Naive thymus-derived CD4-positive, alpha-beta T cell (primary cell): ENCODE data around the gene STPG1. TPM values are rescaled to one million over a fixed set of nuclear protein-coding genes. Genes with fewer than 3 reads are reported as not detected.
A peak's percentile ranks its signal among the peaks of the same experiment; 100 is the strongest.

Experiments used
- ATAC-seq: fragments of 150-1000 bp; cut with Tn5 transposase; 2 replicates; pipeline ENCODE4 v1.10.0; 2021; ENCODE audit warnings: mild to moderate bottlenecking, moderate library complexity
- CTCF ChIA-PET: fragments of 350-600 bp; sonication (Branson Sonifier 250); formaldehyde crosslinking; loops from one replicate; lab custom pipeline; 2021; ENCODE audit warnings: antibody characterized with exemption; lab: Charles Lee
- POLR2A ChIA-PET: fragments of 350-600 bp; sonication (Branson Sonifier 250); formaldehyde crosslinking; loops from one replicate; lab custom pipeline; 2021; ENCODE audit warnings: antibody characterized with exemption, inconsistent platforms; lab: Charles Lee
- DNase-seq, 9 donors: peaks; one replicate each; pipeline versions ENCODE4 v3.0.0 to v3.0.0-alpha.2; 2020 to 2022; ENCODE audit warnings: mixed read lengths in 1 of 9
- H3K27ac ChIP-seq: one replicate; pipeline ENCODE4 v1.7.0; 2013; ENCODE audit warnings: mild to moderate bottlenecking, low read depth, low read length, moderate library complexity
- H3K27me3 ChIP-seq, 2 donors: one replicate each; pipeline ENCODE4 v1.7.0; 2013; ENCODE audit warnings: low read length in 2 of 2, mild to moderate bottlenecking in 2 of 2, moderate library complexity in 2 of 2; ENCODE audit not compliant: control insufficient read depth in 2 of 2, insufficient read depth in 2 of 2
- H3K36me3 ChIP-seq, 3 experiments: 1 replicate in 2 of 3; 2 replicates in 1 of 3; pipeline ENCODE4 v1.7.0; 2013; ENCODE audit warnings: low read length in 3 of 3, mild to moderate bottlenecking in 3 of 3, moderate library complexity in 1 of 3; ENCODE audit not compliant: insufficient read depth in 3 of 3, control insufficient read depth in 2 of 3
- H3K4me1 ChIP-seq, 2 donors: one replicate each; pipeline ENCODE4 v1.7.0; 2013; ENCODE audit warnings: low read length in 2 of 2, mild to moderate bottlenecking in 2 of 2, moderate library complexity in 1 of 2; ENCODE audit not compliant: control insufficient read depth in 2 of 2, insufficient read depth in 2 of 2
- H3K4me3 ChIP-seq: 2 replicates; pipeline ENCODE4 v1.7.0; 2013; ENCODE audit warnings: mild to moderate bottlenecking, low read length
- H3K9me3 ChIP-seq, 3 experiments: 1 replicate in 2 of 3; 2 replicates in 1 of 3; pipeline ENCODE4 v1.7.0; 2013; ENCODE audit warnings: low read length in 3 of 3; ENCODE audit not compliant: control insufficient read depth in 2 of 3
- H3K27ac Mint-ChIP-seq, 9 donors: one replicate each; pipeline ENCODE4 v1.8.0; 2020 to 2022; ENCODE audit warnings: mixed read lengths in 9 of 9, mild to moderate bottlenecking in 8 of 9, moderate library complexity in 5 of 9, inconsistent platforms in 2 of 9
- H3K27me3 Mint-ChIP-seq, 5 donors: one replicate each; pipeline ENCODE4 v1.8.0; 2021 to 2022; ENCODE audit warnings: mixed read lengths in 5 of 5, mild to moderate bottlenecking in 1 of 5
- H3K36me3 Mint-ChIP-seq, 5 donors: one replicate each; pipeline ENCODE4 v1.8.0; 2020 to 2022; ENCODE audit warnings: mixed read lengths in 5 of 5, mild to moderate bottlenecking in 3 of 5, inconsistent platforms in 1 of 5
- H3K4me1 Mint-ChIP-seq, 7 donors: one replicate each; pipeline ENCODE4 v1.8.0; 2020 to 2022; ENCODE audit warnings: mixed read lengths in 7 of 7, mild to moderate bottlenecking in 3 of 7, inconsistent platforms in 1 of 7
- H3K4me3 Mint-ChIP-seq, 10 donors: one replicate each; pipeline ENCODE4 v1.8.0; 2020 to 2022; ENCODE audit warnings: mild to moderate bottlenecking in 10 of 10, mixed read lengths in 10 of 10, moderate library complexity in 6 of 10, inconsistent platforms in 2 of 10
- H3K9me3 Mint-ChIP-seq, 11 donors: one replicate each; pipeline ENCODE4 v1.8.0; 2020 to 2022; ENCODE audit warnings: mixed read lengths in 11 of 11, mild to moderate bottlenecking in 4 of 11, inconsistent platforms in 1 of 11, moderate library complexity in 1 of 11
- intact Hi-C, 2 donors: fragments of 100-400 bp; cut with micrococcal nuclease; formaldehyde crosslinking; loops; one replicate each; pipeline ENCODE4 v1.15.1; 2023
- polyA plus RNA-seq, 2 donors: library from polyadenylated mRNA; unstranded; fragments of 300-500 nt; fragmentation: Illumina TruSeq; gene quantifications; one replicate each; pipeline ENCODE4 v1.2.3, GENCODE V29; 2021
- total RNA-seq, 6 experiments: library from RNA in 5 of 6; stranded (reverse) in 5 of 6; gene quantifications; 1 replicate in 5 of 6; 2 replicates in 1 of 6; pipeline ENCODE4 v1.2.3 and lab custom pipeline; 2021 to 2026

Gene STPG1
- total and polyA plus RNA-seq, 7 experiments from 2014 or later, result 3.1 to 10.1 (median 5.3) TPM

DNA sequence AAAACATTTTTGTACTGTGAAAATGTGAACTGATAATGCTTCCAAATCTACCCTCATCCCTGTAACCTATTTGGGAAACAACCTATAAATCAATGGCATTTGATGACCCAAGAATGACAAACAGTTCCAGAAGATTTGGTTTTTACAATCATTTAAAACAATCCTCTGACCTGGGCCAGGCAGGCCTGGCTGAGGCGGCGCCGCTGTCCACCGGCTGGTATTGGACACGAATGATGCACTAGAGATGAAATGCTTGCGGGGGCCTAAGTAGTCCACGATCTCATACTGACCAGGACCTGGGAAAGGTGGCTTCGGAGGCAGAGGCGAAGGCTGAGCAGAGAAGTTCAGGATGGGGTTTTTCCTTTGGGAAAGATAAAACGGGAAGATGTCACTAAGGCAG lies 52.9 kb downstream of the STPG1 start:
- ChIA-PET POLR2A (no interaction called here), CTCF (no interaction called here)
- Histone ChIP-seq H3K4me3 (no peak overlapping the region), H3K27ac (no peak overlapping the region), H3K4me1 (no peaks in the 10 kb centered on the region), H3K9me3 (no peaks in the 10 kb centered on the region), H3K27me3 (no peaks in the 10 kb centered on the region), H3K36me3 (peaks cover 0 to 12% (median 3%) of the 10 kb centered on the region in 3 experiments)
- intact Hi-C loops, result no loop called here
- no peaks in the 10 kb centered on the region for H3K9me3 Mint-ChIP-seq
- H3K27ac Mint-ChIP-seq, result no peak overlapping the region
- H3K4me3 Mint-ChIP-seq, result no peak overlapping the region
- H3K27me3 Mint-ChIP-seq, result no peaks in the 10 kb centered on the region
- H3K4me1 Mint-ChIP-seq, result peaks cover 0 to 15% (median 0%) of the 10 kb centered on the region in 7 donors
- DNase-seq, result no peak
- no peak for ATAC-seq
- H3K36me3 Mint-ChIP-seq, result peaks cover 0 to 41% (median 13%) of the 10 kb centered on the region in 5 donors

DNA sequence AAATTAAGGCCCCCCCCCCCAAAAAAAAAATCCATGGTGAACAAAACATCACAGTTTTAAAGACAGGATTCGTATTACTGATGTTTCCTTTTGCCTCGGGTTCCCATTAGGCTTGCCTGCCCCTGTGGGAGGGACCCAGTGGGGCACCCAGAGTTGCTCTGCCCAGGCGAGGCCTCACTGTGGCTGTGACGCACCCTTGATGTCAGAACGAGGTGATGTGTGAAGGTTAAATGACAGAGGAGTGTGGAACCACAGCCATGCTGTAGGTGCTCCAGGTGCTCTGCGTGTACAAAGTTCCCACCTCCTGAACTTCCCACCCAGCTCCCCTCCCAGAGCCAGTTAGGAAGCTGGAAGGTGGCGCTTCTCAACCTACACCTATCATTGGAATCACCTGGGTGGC lies 56.5 kb downstream of the STPG1 start:
- Mint-ChIP-seq H3K36me3 (peaks cover 0 to 32% (median 13%) of the 10 kb centered on the region in 5 donors), H3K4me1 (peaks cover 0 to 12% (median 5%) of the 10 kb centered on the region in 7 donors), H3K9me3 (no peaks in the 10 kb centered on the region), H3K4me3 (no peak overlapping the region), H3K27ac (no peak overlapping the region), H3K27me3 (no peaks in the 10 kb centered on the region)
- ChIA-PET CTCF (interaction anchor here (0.7 kb wide), 1 partner anchor 12 kb away, joined by 3 read pairs; no protein-coding TSS in a partner anchor), POLR2A (no interaction called here)
- ATAC-seq (no peak), DNase-seq (no peak)
- H3K4me3 ChIP-seq, result no peak overlapping the region
- no peak overlapping the region for H3K27ac ChIP-seq
- H3K27me3 ChIP-seq, result no peaks in the 10 kb centered on the region
- H3K9me3 ChIP-seq, result no peaks in the 10 kb centered on the region
- no peaks in the 10 kb centered on the region for H3K4me1 ChIP-seq
- peaks cover 0 to 12% (median 3%) of the 10 kb centered on the region in 3 experiments for H3K36me3 ChIP-seq
- intact Hi-C loops, result no loop called here

DNA sequence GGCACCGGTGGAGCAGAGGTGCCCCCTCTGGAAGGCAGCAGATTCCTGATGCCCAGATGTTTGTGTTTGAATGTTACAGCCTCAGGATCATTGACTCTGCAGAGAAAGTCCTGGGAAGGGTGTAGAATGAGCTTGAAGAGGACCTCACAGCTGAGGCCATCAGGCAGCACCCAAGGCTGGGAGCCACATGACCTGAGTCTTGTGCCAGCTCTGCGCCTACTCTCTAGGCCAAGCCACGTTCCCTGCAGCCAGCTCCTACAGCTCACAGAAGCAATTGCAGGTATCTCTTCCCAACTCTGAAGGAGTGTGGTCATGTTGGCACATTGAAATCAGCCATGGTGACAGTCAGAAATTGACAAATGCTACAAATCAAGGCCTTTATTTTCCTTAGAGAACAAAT lies 58.1 kb downstream of the STPG1 start:
- Histone ChIP-seq H3K4me1 (no peaks in the 10 kb centered on the region), H3K27ac (no peak overlapping the region)

DNA sequence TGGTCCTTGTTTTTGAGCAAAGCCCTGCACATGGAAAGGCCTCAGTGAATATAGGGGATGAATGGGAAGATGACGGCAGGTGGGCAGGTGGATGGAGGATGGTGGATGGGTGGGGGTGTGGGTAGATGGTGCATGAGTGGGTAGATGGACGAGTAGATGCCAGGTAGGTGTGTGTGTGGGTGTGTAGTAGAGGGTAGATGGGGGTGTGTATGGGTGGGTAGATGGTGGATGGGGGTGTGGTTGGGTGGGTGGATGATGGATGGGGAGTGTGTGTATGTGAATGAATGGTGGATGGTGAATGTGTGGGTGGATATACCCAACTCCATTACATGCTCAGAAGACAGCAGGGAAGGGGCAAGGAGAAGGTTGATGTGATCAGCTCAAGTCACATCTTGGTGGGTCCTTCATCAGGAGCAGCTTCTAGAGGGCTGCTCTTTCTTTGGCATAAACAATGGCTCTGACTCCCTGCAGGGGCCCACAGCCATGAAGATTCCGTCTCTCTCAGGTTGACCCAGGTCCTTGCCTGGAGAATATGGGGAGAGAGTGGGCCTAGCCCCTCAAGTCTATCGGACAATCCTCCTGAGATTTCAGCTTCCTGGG lies 60.2 kb downstream of the STPG1 start:
- peaks cover 0 to 7% (median 2%) of the 10 kb centered on the region in 3 experiments for H3K36me3 ChIP-seq
- H3K4me1 Mint-ChIP-seq, result peaks cover 9 to 38% (median 27%) of the 10 kb centered on the region in 7 donors
- H3K9me3 ChIP-seq, result no peaks in the 10 kb centered on the region
- DNase-seq, result no peak
- peak overlapping the region in 1 of 9 donors; percentile 39 for H3K27ac Mint-ChIP-seq
- ChIA-PET CTCF (no interaction called here), POLR2A (no interaction called here)
- no peaks in the 10 kb centered on the region for H3K9me3 Mint-ChIP-seq
- no peaks in the 10 kb centered on the region for H3K4me1 ChIP-seq
- no peak overlapping the region for H3K4me3 ChIP-seq
- ATAC-seq, result no peak
- peaks cover 0 to 4% (median 0%) of the 10 kb centered on the region in 5 donors for H3K27me3 Mint-ChIP-seq
- H3K4me3 Mint-ChIP-seq, result no peak overlapping the region
- intact Hi-C loops, result no loop called here
- H3K36me3 Mint-ChIP-seq, result peaks cover 2 to 18% (median 8%) of the 10 kb centered on the region in 5 donors
- H3K27me3 ChIP-seq, result no peaks in the 10 kb centered on the region
- no peak overlapping the region for H3K27ac ChIP-seq

More for the DNA sequence above, 58.1 kb downstream of the STPG1 start:
- H3K27ac Mint-ChIP-seq, result no peak overlapping the region
- POLR2A ChIA-PET, result no interaction called here
- CTCF ChIA-PET, result no interaction called here
- Histone ChIP-seq H3K27me3 (no peaks in the 10 kb centered on the region), H3K36me3 (peaks cover 0 to 12% (median 3%) of the 10 kb centered on the region in 3 experiments), H3K4me3 (no peak overlapping the region), H3K9me3 (no peaks in the 10 kb centered on the region)
- no peaks in the 10 kb centered on the region for H3K9me3 Mint-ChIP-seq
- no peaks in the 10 kb centered on the region for H3K27me3 Mint-ChIP-seq
- H3K36me3 Mint-ChIP-seq, result peaks cover 0 to 26% (median 9%) of the 10 kb centered on the region in 5 donors
- H3K4me3 Mint-ChIP-seq, result no peak overlapping the region
- ATAC-seq, result no peak
- H3K4me1 Mint-ChIP-seq, result peaks cover 6 to 27% (median 17%) of the 10 kb centered on the region in 7 donors
- intact Hi-C loops, result no loop called here
- no peak for DNase-seq

DNA sequence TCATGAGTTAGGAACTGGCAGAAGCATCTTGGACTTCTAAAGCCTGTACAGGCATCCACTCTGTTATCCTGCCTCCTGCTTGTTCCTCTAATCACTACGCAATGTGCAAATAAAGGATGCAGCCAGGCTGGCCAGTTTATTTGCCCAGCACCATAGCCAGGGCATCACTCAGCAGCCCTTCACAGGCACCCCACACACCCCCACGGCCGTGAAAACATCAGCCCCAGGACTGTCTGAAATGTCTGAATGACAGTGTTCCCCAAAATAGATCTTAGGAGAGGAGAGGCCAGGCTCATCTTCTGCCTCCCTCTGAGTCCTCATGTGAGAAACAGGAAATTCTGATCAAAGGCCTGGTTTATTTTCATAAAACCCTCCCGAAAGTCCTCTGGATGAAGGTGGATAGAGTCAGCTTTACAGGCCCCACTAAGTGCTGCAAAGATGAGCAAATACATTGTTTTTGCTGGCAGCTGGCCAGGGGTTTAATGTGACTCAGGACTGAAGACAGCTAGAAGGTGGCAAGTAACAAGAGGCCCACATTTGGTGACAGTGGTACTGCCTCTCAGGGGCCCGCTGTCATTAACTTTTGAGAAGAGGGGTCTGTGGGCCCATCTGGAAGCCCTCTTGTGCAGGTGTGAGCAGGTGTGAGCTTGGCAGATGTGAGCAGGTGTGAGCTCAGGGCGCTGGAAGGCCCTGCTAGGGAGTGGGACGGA lies 61.5 kb downstream of the STPG1 start:
- Mint-ChIP-seq H3K4me1 (peaks cover 9 to 38% (median 27%) of the 10 kb centered on the region in 7 donors), H3K27ac (peak overlapping the region in 4 of 9 donors; percentile 21 to 51 (median 42)), H3K27me3 (peaks cover 0 to 4% (median 0%) of the 10 kb centered on the region in 5 donors), H3K9me3 (no peaks in the 10 kb centered on the region), H3K36me3 (peaks cover 0 to 7% (median 2%) of the 10 kb centered on the region in 5 donors), H3K4me3 (peak overlapping the region in 1 of 10 donors; percentile 35)
- ATAC-seq (no peak), DNase-seq (peak in 1 of 9 donors; percentile 54)
- no peaks in the 10 kb centered on the region for H3K36me3 ChIP-seq
- no peak overlapping the region for H3K4me3 ChIP-seq
- no peaks in the 10 kb centered on the region for H3K4me1 ChIP-seq
- H3K9me3 ChIP-seq, result no peaks in the 10 kb centered on the region
- H3K27me3 ChIP-seq, result no peaks in the 10 kb centered on the region
- ChIA-PET POLR2A (no interaction called here), CTCF (interaction anchor here (0.5 kb wide), 1 partner anchor 153 kb away, joined by 3 read pairs; no protein-coding TSS in a partner anchor)
- H3K27ac ChIP-seq, result no peak overlapping the region
- intact Hi-C loops, result loop anchor here in 1 of 2 donors (2.0 kb wide), 1 partner anchor 31 kb away; no protein-coding TSS in a partner anchor

DNA sequence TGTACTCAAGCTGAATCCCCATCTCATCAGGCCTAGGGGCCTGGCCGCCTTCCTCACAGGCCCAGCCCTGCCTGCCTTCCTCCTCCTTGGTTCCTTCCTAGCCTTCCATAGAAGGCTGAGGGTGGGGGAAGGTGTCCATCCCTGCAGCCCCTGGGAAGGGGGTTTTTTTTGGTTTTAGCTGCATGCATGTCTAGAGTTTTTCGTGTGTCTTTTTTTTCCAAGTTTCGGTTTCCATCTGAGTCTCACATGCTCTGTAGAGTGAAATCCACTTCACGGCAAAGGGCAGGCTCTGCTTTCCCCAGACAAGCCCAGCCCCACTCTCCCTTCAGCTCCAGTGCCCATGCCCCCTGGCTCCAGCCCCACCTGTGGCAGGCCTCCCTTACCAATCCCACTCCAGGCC lies 62.3 kb downstream of the STPG1 start:
- no peaks in the 10 kb centered on the region for H3K36me3 ChIP-seq
- Mint-ChIP-seq H3K27ac (peak overlapping the region in 6 of 9 donors; percentile 21 to 91 (median 48)), H3K36me3 (peaks cover 0 to 2% (median 0%) of the 10 kb centered on the region in 5 donors), H3K4me3 (peak overlapping the region in 6 of 10 donors; percentile 32 to 71 (median 54)), H3K27me3 (peaks cover 0 to 8% (median 0%) of the 10 kb centered on the region in 5 donors), H3K9me3 (no peaks in the 10 kb centered on the region), H3K4me1 (peaks cover 9 to 38% (median 27%) of the 10 kb centered on the region in 7 donors)
- H3K27me3 ChIP-seq, result no peaks in the 10 kb centered on the region
- intact Hi-C loops, result loop anchor here in 1 of 2 donors (2.0 kb wide), 1 partner anchor 30 kb away; no protein-coding TSS in a partner anchor
- H3K27ac ChIP-seq, result no peak overlapping the region
- no peaks in the 10 kb centered on the region for H3K4me1 ChIP-seq
- DNase-seq (peak in 1 of 9 donors; percentile 40), ATAC-seq (no peak)
- ChIA-PET CTCF (no interaction called here), POLR2A (no interaction called here)
- no peaks in the 10 kb centered on the region for H3K9me3 ChIP-seq
- H3K4me3 ChIP-seq, result no peak overlapping the region
